GM04504 (cell line): Measurements from ENCODE around the gene DNAJB2.
"Not testable (repeated sequence)": the region's sequence is repeated elsewhere in the genome, so short reads cannot be mapped to it uniquely, and the experiment has no call there.

ENCODE experiments used
- DNase-seq: peaks from one replicate; pipeline ENCODE4 v3.0.0-alpha.2; 2012; ENCODE audit warnings: low read depth

DNAJB2 gene

GRCh38 chr2:219300022-219300421 is 20.9 kb downstream of the DNAJB2 start:
- no peak for DNase-seq

DNA sequence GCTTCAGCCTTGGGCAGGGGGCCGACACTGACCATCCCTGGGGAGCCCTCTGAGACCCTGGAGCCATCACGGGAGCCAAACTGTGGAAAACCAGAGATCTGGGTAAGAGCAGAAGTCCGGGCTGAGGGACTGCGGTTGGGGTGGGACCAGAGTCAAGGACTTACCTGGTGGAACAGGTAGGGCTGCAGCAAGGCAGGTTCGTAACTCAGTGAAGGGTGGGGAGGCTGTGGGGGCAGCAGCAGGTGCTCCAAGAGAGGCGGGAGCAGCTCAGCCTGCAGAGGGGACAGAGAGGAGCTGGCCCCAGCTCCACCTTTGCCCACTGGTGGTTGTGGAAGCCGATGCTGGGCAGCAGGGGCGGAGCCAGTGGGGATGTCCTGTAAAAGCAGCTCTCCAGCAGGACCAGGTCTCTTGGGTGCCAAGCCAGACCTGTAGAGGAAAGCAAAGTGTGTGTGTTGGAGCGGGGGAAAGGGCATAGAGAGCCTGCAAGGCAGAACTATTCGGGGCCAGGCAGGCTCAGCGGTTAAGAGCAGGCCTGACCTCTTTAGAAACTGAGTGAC is 23.3 kb downstream of the DNAJB2 start:
- no peak for DNase-seq

DNA sequence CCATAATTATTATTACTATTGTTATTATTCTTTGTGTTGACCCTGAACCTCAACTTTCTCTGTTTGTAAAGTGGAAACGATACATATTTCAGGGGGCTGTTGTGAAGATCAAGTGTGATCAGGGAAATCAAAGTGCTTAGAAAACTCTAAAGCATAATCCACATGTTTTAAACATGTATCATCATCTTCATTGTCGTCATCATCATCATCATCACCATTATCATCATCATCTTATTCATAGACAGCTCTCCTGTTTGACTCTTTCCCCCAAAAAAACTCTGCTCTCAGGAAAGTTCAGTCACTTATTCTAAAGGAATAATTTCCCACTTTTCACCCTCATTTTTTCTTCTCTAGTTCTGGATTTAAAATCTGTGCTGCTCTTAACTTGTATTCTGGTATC is 25.1 kb downstream of the DNAJB2 start:
- DNase-seq, result no peak

DNA sequence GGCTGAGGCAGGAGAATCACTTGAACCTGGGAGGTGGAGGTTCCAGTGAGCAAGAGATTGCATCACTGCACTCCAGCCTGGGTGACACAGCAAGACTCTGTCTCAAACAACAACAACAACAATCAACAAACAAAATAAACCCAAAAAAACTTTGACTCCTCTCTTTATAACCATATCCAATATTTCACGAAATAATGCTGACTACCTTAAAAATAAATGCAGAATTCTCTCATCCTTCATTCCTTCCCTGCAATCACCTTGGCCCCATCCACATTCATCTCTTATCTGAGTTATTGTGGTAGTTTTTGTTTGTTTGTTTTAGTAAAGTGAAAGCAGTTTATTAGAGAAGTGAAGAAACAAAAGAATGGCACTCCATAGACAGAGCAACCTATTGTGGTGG is 26.9 kb downstream of the DNAJB2 start:
- no peak for DNase-seq

GRCh38 chr2:219308142-219309101 is 29.3 kb downstream of the DNAJB2 start:
- DNase-seq, result no peak

DNA sequence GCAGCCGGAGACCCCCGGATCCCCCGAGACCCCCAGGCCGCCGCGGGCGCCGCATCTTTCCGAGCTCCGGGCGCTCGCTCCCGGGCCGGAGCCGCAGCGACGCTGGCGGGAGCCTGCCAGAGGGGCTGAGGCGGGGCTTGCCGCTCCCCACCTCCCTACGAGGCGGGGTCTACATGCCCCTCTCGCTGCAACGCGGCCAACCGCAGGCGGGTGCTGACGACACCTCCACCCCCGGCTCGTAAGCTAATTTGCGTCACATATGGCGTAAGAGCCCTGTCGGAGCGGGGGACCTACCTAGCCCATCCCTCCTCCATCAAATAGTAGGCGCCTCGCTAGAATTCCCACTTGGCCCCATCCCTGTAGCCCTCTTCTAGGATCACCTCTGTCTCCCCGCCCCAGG is 30.1 kb downstream of the DNAJB2 start, which contains the start of gene PTPRN:
TSS of gene PTPRN (minus strand) at position 124 of the 400 bp plus-strand sequence. CDS start at position 55, 69 bp downstream.
- DNase-seq, result no peak

- DNase-seq, result not testable (repeated sequence)
These were observed 33.6 kb downstream of the DNAJB2 start for GRCh38 chr2:219312683-219313263.

DNA sequence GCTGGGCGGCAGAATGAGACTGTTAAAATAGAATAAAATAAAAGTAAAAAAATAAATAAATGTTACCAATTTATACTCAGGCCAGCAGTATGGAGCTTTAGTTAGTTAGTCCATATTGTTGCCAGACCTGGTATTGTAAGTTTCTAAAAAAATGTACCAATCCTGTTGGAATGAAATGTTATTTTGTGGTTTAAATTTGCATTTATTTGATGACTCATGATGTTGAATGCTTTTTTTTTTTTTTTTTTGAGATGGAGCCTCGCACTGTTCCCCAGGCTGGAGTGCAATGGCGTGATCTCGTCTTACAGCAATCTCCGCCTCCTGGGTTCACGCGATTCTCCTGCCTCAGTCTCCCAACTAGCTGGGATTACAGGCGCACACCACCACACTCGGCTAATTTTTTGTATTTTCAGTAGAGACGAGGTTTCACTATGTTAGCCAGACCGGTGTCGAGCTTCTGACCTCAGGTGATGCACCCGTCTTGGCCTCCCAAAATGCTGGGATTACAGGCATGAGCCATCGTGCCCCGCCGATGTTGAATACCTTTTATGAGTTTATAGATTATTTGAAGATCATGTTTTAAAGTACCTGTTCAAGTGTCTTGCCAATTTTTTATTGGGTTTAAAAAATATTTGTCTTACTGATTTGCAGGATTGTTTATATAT is 35.8 kb downstream of the DNAJB2 start:
- no peak for DNase-seq

DNA sequence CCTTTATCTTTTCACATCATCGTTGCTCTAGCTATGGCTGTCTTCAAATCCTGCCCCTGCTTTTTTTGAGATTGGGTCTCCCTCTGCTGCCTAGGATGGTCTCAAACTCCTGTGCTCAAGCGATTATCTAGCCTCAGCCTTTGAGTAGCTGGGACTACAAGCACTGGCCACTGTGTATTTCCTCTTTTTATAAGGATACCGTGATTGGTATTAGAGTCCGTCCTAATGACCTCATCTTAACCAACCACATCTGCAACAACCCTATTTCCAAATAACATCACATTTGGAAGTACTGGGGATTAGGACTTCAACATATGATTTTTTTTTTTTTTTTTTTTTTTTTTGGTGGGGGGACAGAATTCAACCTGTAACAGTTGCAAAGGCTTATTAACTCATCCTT is 44.3 kb downstream of the DNAJB2 start:
- no peak for DNase-seq

GRCh38 chr2:219325136-219325535 is 46.0 kb downstream of the DNAJB2 start:
- no peak for DNase-seq

DNA sequence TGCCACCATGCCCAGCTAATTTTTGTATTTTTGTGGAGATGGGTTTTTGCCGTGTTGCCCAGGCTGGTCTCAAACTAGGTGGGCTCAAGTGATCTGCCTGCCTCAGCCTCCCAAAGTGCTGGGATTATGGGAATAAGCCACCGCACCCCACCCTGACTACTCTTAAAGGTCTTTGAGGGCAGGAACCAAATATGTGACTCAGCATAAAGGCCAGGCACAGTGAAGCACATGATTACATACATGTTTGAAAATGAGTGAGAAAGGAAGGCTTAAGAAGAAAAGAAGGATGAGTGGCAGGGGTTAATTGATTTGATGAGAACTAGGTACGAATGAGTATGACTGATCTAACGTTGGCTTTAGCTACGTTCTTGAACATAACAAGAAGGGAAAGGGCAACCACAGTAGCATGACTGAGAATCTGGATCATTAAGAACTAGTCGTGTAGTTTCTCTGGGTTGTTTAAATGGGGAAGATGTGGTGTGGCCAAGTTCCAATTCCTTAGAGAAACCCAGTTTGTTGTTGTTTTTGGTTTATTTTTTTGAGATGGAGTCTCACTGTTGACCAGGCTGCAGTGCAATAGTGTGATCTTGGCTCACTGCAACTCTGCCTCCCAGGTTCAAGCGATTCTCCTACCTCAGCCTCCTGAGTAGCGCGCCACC is 46.6 kb downstream of the DNAJB2 start:
- DNase-seq, result no peak

DNA sequence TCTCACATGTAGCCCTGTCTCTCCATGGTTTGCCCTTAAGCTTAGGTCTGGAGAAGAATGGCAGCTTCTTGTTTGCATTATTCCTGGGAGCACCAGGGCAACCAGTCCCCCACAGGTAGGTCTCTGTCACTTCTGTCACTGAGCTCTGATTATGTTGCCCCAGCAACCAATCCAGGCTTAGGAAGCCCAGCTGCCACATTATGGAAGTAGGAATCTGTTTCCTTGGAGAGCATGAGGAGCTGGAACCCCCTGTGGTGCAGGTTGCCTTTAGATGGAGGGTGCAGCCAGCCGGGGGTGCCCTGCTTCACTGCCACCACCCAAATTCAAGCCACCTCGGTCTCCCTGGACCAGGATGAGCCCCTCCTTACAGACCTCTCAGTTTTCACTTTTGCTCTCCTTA is 48.6 kb downstream of the DNAJB2 start:
- no peak for DNase-seq

GRCh38 chr2:219331560-219332213 is 52.5 kb downstream of the DNAJB2 start:
- no peak for DNase-seq

DNA sequence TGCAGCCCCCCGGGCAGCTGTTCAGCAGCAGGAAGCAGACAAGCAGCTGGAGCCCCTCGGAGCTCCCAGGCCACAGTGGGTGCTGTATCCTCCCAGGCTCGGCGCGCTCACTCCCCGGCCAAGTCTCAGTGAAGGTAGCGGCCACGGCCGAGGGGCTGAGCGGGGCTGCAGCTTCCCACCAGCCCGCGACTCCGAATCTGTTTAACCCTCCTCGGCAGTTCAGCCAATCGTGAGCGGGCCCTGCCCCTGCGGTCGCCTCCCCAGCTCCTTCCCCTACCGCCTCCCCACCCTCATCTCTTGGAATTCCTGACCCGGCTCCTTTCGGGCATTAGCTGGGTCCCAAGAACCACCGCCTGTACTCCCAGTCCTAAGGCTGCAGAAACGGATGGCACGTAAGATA is 53.4 kb downstream of the DNAJB2 start, which contains the start of gene RESP18:
TSS of gene RESP18 (minus strand) at position 203 of the 400 bp plus-strand sequence.
- DNase-seq, result no peak

GRCh38 chr2:219334076-219334475 is 54.9 kb downstream of the DNAJB2 start:
- DNase-seq, result no peak

DNA sequence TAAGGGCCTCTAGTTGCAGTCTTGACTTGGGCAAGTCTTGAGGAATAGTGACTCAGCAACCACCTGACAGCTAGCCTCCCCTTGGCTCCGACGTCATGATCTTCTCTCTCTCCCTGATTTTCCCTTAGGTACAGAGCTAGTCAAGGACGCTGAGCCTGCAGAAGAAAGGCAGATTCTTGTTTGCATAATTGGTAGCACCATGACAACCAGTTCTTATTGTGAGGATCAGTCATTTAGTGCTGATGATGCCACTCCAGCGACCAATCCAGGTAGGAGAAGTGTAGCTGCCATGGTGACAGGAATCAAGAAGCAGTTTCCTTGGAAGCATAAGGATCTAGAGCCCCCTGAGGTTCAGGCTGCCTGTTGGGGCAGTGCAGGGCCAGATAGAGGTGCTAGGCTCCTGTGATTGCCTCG is 56.2 kb downstream of the DNAJB2 start:
- no peak for DNase-seq
